Left renal cortex interstitium (tissue), 4 donors: ENCODE data around the gene CABP5. TPM values are rescaled to one million over a fixed set of nuclear protein-coding genes. Genes with fewer than 3 reads are reported as not detected.

Experiments
- DNase-seq, 4 donors: peaks; one replicate each; pipeline ENCODE4 v3.0.0-alpha.2; 2013; ENCODE audit warnings: low read depth in 4 of 4, low spot score in 2 of 4, missing footprints in 1 of 4
- polyA plus RNA-seq, 4 donors: library from polyadenylated mRNA; unstranded; fragments of 120-200 nt; gene quantifications; one replicate each; pipeline ENCODE4 v1.2.1, GENCODE V29; 2013; ENCODE audit not compliant: insufficient read length in 4 of 4

Gene CABP5
- polyA plus RNA-seq, 4 donors: not detected

- DNase-seq: no peak
Observed at GRCh38 chr19:48036765-48037164, 7.1 kb downstream of the CABP5 start.

- DNase-seq: no peak
Observed at GRCh38 chr19:48033604-48034003, 10.3 kb downstream of the CABP5 start.

- no peak for DNase-seq
Observed at GRCh38 chr19:48030073-48030472, 13.8 kb downstream of the CABP5 start.

GRCh38 chr19:48029431-48029830, 14.4 kb downstream of the CABP5 start:
- no peak for DNase-seq

- no peak for DNase-seq
Observed at GRCh38 chr19:48025480-48025879, 18.4 kb downstream of the CABP5 start.

GRCh38 chr19:48023518-48023917, 20.4 kb downstream of the CABP5 start:
- no peak for DNase-seq

- no peak for DNase-seq
Observed at GRCh38 chr19:48023011-48023410, 20.9 kb downstream of the CABP5 start.

GRCh38 chr19:48020686-48021085, 23.2 kb downstream of the CABP5 start:
- no peak for DNase-seq

- no peak for DNase-seq
Observed at GRCh38 chr19:48010932-48011758, 32.7 kb downstream of the CABP5 start.

GRCh38 chr19:48006762-48007161, 37.1 kb downstream of the CABP5 start:
- DNase-seq: no peak

GRCh38 chr19:48004236-48004635, 39.6 kb downstream of the CABP5 start:
- DNase-seq: no peak

- DNase-seq: no peak
Observed at GRCh38 chr19:48000846-48001245, 43.0 kb downstream of the CABP5 start.

- no peak for DNase-seq
Observed at GRCh38 chr19:47998800-47999199, 45.1 kb downstream of the CABP5 start.

- DNase-seq: no peak
Observed at GRCh38 chr19:47996230-47996727, 47.6 kb downstream of the CABP5 start.

GRCh38 chr19:47994209-47994802, 49.6 kb downstream of the CABP5 start, which contains the start of gene ELSPBP1:
TSS of gene ELSPBP1 (plus strand) at chr19:47994632. CDS start at chr19:48008668, 14,036 bp downstream.
- DNase-seq: peak; percentile 29 to 62 (median 46)

- DNase-seq: no peak
Observed at GRCh38 chr19:47992070-47992469, 51.8 kb downstream of the CABP5 start, which contains the start of gene BSPH1. TSS of gene BSPH1 (minus strand) at chr19:47992170. CDS start at chr19:47992081, 89 bp downstream.

- no peak for DNase-seq
Observed at GRCh38 chr19:47991191-47991808, 52.6 kb downstream of the CABP5 start.
